SJSA1 (cell line): ENCODE measurements around the gene SCO1. TPM values are rescaled to one million over a fixed set of nuclear protein-coding genes. Genes with fewer than 3 reads are reported as not detected.

Experiments
- DNase-seq, 2 experiments: peaks; one replicate each; pipeline ENCODE4 v3.0.0-alpha.2; 2015 to 2020; ENCODE audit warnings: low spot score in 2 of 2, low read depth in 1 of 2
- H3K27ac ChIP-seq: fragments of 250-450 bp; sonication (Bioruptor Pico); 2 replicates; pipeline ENCODE4 v1.5.1; 2020; ENCODE audit warnings: mild to moderate bottlenecking, moderate library complexity
- H3K27me3 ChIP-seq: fragments of 250-450 bp; sonication (Bioruptor Pico); replicated peaks from 2 replicates; pipeline ENCODE4 v1.5.1; 2020; ENCODE audit warnings: mild to moderate bottlenecking, moderate library complexity
- H3K36me3 ChIP-seq: fragments of 250-450 bp; sonication (Bioruptor Pico); 2 replicates; pipeline ENCODE4 v1.5.1; 2020; ENCODE audit warnings: mild to moderate bottlenecking
- H3K4me1 ChIP-seq: fragments of 250-450 bp; sonication (Bioruptor Pico); replicated peaks from 2 replicates; pipeline ENCODE4 v1.6.1; 2021; ENCODE audit warnings: mild to moderate bottlenecking
- H3K4me3 ChIP-seq: fragments of 250-450 bp; sonication (Bioruptor Pico); 2 replicates; pipeline ENCODE4 v1.5.1; 2020; ENCODE audit warnings: mild to moderate bottlenecking
- H3K9me3 ChIP-seq: fragments of 250-450 bp; sonication (Bioruptor Pico); replicated peaks from 2 replicates; pipeline ENCODE4 v1.5.1; 2020; ENCODE audit warnings: mild to moderate bottlenecking
- total RNA-seq: library from RNA; depleted of rRNA; stranded (reverse); fragments of >200 nt; shearing (Covaris generic); gene quantifications from 2 replicates; pipeline ENCODE4 v1.2.3, GENCODE V29; 2014; rRNA removed

The SCO1 gene
- total RNA-seq, 1 experiment from 2014 or later, result 23.5 TPM

- Histone ChIP-seq H3K4me1 (no peaks in the 10 kb centered on the region), H3K27me3 (no peaks in the 10 kb centered on the region), H3K36me3 (no peaks in the 10 kb centered on the region), H3K27ac (no peak overlapping the region), H3K9me3 (no peaks in the 10 kb centered on the region), H3K4me3 (no peak overlapping the region)
- no peak for DNase-seq
These were observed 66.2 kb downstream of the SCO1 start for GRCh38 chr17:10631048-10631700.

- Histone ChIP-seq H3K4me1 (no peaks in the 10 kb centered on the region), H3K9me3 (no peaks in the 10 kb centered on the region), H3K4me3 (no peak overlapping the region), H3K36me3 (no peaks in the 10 kb centered on the region), H3K27ac (no peak overlapping the region), H3K27me3 (no peaks in the 10 kb centered on the region)
- DNase-seq, result no peak
These were observed 67.6 kb downstream of the SCO1 start for GRCh38 chr17:10629706-10630105.

GRCh38 chr17:10628756-10629155, 68.6 kb downstream of the SCO1 start:
- Histone ChIP-seq H3K36me3 (no peaks in the 10 kb centered on the region), H3K9me3 (no peaks in the 10 kb centered on the region), H3K27ac (no peak overlapping the region), H3K4me3 (no peak overlapping the region), H3K4me1 (no peaks in the 10 kb centered on the region), H3K27me3 (no peaks in the 10 kb centered on the region)
- DNase-seq, result no peak

- Histone ChIP-seq H3K36me3 (no peaks in the 10 kb centered on the region), H3K9me3 (no peaks in the 10 kb centered on the region), H3K27ac (no peak overlapping the region), H3K27me3 (no peaks in the 10 kb centered on the region), H3K4me3 (no peak overlapping the region), H3K4me1 (no peaks in the 10 kb centered on the region)
- DNase-seq, result no peak
These were observed 70.9 kb downstream of the SCO1 start for GRCh38 chr17:10626390-10626789.

GRCh38 chr17:10624969-10625368, 72.4 kb downstream of the SCO1 start:
- no peak for DNase-seq
- Histone ChIP-seq H3K4me3 (no peak overlapping the region), H3K9me3 (no peaks in the 10 kb centered on the region), H3K4me1 (no peaks in the 10 kb centered on the region), H3K27ac (no peak overlapping the region), H3K27me3 (no peaks in the 10 kb centered on the region), H3K36me3 (no peaks in the 10 kb centered on the region)

- H3K9me3 ChIP-seq, result no peaks in the 10 kb centered on the region
- H3K27ac ChIP-seq, result no peak overlapping the region
- H3K4me1 ChIP-seq, result no peaks in the 10 kb centered on the region
- no peak overlapping the region for H3K4me3 ChIP-seq
- no peaks in the 10 kb centered on the region for H3K36me3 ChIP-seq
- DNase-seq, result no peak
- no peaks in the 10 kb centered on the region for H3K27me3 ChIP-seq
These were observed 73.5 kb downstream of the SCO1 start for GRCh38 chr17:10623737-10624338.

GRCh38 chr17:10622617-10623485, 74.5 kb downstream of the SCO1 start:
- Histone ChIP-seq H3K27me3 (no peaks in the 10 kb centered on the region), H3K9me3 (no peaks in the 10 kb centered on the region), H3K27ac (no peak overlapping the region), H3K4me1 (no peaks in the 10 kb centered on the region), H3K36me3 (no peaks in the 10 kb centered on the region), H3K4me3 (no peak overlapping the region)
- DNase-seq, result no peak

Other genes with a start within 250 kb of the SCO1 start
- gene MYH4, start 228.0 kb downstream of the SCO1 start, total RNA-seq, result not detected in 2 replicates
- gene MYH1, start 179.0 kb downstream of the SCO1 start, total RNA-seq, result not detected in 2 replicates
- gene MYH2, start 147.9 kb downstream of the SCO1 start, total RNA-seq, result not detected in 2 replicates
- gene MYH3, start 40.2 kb downstream of the SCO1 start, total RNA-seq, result 0.13 and 0.66 TPM in 2 replicates
- 6.1 and 9.5 TPM in 2 replicates for gene ADPRM, start 61 bp upstream of the SCO1 start, total RNA-seq
- gene TMEM220, start 32.5 kb upstream of the SCO1 start, total RNA-seq, result 1.4 and 2.8 TPM in 2 replicates
- gene TMEM238L, start 106.6 kb upstream of the SCO1 start, total RNA-seq, result not detected in 2 replicates
- gene PIRT, start 140.6 kb upstream of the SCO1 start, total RNA-seq, result not detected in 2 replicates